HL-60 (cell line): ENCODE results near the gene IFT80.

Experiments
- DNase-seq, 2 experiments: peaks; one replicate each; pipeline ENCODE4 v3.0.0-alpha.2; 2010 to 2020; ENCODE audit warnings: low read depth in 1 of 2, low spot score in 1 of 2
- H3K27ac ChIP-seq: fragments of 250-450 bp; sonication (Bioruptor Pico); replicated peaks from 2 replicates; pipeline ENCODE4 v1.5.1; 2020; ENCODE audit warnings: mild to moderate bottlenecking, moderate library complexity
- H3K27me3 ChIP-seq: fragments of 250-450 bp; sonication (Bioruptor Pico); 2 replicates; pipeline ENCODE4 v1.5.1; 2021; ENCODE audit warnings: mild to moderate bottlenecking, moderate library complexity; ENCODE audit not compliant: insufficient read depth, poor library complexity, severe bottlenecking
- H3K4me3 ChIP-seq: replicated peaks from 2 replicates; pipeline ENCODE4 v1.5.1; 2011; ENCODE audit warnings: mild to moderate bottlenecking, control low read depth, low read length; ENCODE audit not compliant: insufficient read depth
- GABPA ChIP-seq: IDR thresholded peaks from 2 replicates; pipeline ENCODE4 v1.6.1; 2012; ENCODE audit warnings: low read depth
- POLR2AphosphoS5 ChIP-seq: IDR thresholded peaks from 2 replicates; pipeline ENCODE4 v1.6.1; 2012; ENCODE audit warnings: low read depth
- REST ChIP-seq: IDR thresholded peaks from 2 replicates; pipeline ENCODE4 v1.6.1; 2012; ENCODE audit warnings: low read depth; ENCODE audit not compliant: insufficient replicate concordance
- SPI1 ChIP-seq: IDR thresholded peaks from 2 replicates; pipeline ENCODE4 v1.6.1; 2012; ENCODE audit warnings: low read depth, mild to moderate bottlenecking, borderline replicate concordance
- TF ChIP-seq, protein P1 (sequence below): IDR thresholded peaks from one replicate; pipeline ENCODE4 v1.5.1; 2011; ENCODE audit warnings: low read length, control low read depth, inconsistent platforms; ENCODE audit not compliant: insufficient read depth

IFT80 gene

DNA sequence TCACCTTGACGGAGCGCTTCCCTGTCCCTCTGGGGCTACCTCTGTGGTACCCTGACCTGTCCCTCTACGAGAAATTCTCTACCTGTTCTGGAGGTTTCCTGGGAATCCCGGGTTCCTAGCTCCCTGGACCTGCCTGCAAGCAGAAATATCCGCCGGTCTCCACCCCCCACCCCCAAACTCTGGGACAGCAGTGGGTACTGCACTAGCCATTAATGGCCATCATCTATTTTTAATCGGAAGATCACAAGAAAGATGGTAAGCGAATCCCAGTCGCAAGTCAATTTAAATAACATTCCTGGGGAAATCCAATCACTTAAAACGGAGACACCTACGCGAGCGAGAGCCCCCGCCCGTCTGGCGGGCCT is 174.2 kb downstream of the IFT80 start:
- Histone ChIP-seq H3K4me3 (no peak overlapping the region), H3K27me3 (peaks cover 11% of the 10 kb centered on the region), H3K27ac (no peak overlapping the region)
- no peak for DNase-seq
- TF ChIP-seq REST (no peak), POLR2AphosphoS5 (no peak), GABPA (no peak), SPI1 (no peak)
- TF ChIP-seq, protein P1, sequence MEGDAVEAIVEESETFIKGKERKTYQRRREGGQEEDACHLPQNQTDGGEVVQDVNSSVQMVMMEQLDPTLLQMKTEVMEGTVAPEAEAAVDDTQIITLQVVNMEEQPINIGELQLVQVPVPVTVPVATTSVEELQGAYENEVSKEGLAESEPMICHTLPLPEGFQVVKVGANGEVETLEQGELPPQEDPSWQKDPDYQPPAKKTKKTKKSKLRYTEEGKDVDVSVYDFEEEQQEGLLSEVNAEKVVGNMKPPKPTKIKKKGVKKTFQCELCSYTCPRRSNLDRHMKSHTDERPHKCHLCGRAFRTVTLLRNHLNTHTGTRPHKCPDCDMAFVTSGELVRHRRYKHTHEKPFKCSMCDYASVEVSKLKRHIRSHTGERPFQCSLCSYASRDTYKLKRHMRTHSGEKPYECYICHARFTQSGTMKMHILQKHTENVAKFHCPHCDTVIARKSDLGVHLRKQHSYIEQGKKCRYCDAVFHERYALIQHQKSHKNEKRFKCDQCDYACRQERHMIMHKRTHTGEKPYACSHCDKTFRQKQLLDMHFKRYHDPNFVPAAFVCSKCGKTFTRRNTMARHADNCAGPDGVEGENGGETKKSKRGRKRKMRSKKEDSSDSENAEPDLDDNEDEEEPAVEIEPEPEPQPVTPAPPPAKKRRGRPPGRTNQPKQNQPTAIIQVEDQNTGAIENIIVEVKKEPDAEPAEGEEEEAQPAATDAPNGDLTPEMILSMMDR, result no peak

- no peak overlapping the region for H3K4me3 ChIP-seq
- peaks cover 11% of the 10 kb centered on the region for H3K27me3 ChIP-seq
- DNase-seq, result no peak
- TF ChIP-seq GABPA (no peak), POLR2AphosphoS5 (no peak), REST (no peak), SPI1 (no peak)
- TF ChIP-seq, protein P1, result no peak
- no peak overlapping the region for H3K27ac ChIP-seq
Observed at GRCh38 chr3:160224256-160224655, 174.8 kb downstream of the IFT80 start.

GRCh38 chr3:160221019-160221418 is 178.0 kb downstream of the IFT80 start:
- DNase-seq, result no peak
- Histone ChIP-seq H3K27ac (no peak overlapping the region), H3K4me3 (no peak overlapping the region), H3K27me3 (peaks cover 4% of the 10 kb centered on the region)
- TF ChIP-seq SPI1, result no peak
- TF ChIP-seq GABPA, result no peak
- TF ChIP-seq REST, result no peak
- TF ChIP-seq, protein P1, result no peak
- no peak for TF ChIP-seq POLR2AphosphoS5
